Parathyroid adenoma (tissue), 2 donors: Measurements from ENCODE around the gene ZCCHC14.
"Not testable (repeated sequence)": the region's sequence is repeated elsewhere in the genome, so short reads cannot be mapped to it uniquely, and the experiment has no call there.

Experiments
- H2AFZ ChIP-seq: fragments of 300-600 bp; sonication (generic); one replicate; pipeline ENCODE4 v1.7.0; 2017; ENCODE audit warnings: antibody characterized with exemption, mild to moderate bottlenecking
- H3K27ac ChIP-seq: fragments of 300-600 bp; sonication (generic); one replicate; pipeline ENCODE4 v1.7.0; 2017
- H3K27me3 ChIP-seq: fragments of 300-600 bp; sonication (generic); one replicate; pipeline ENCODE4 v1.7.0; 2017; ENCODE audit warnings: low read length; ENCODE audit not compliant: control insufficient read depth, insufficient read depth
- H3K36me3 ChIP-seq: fragments of 300-600 bp; sonication (generic); one replicate; pipeline ENCODE4 v1.7.0; 2017; ENCODE audit warnings: low read length; ENCODE audit not compliant: control insufficient read depth, insufficient read depth
- H3K4me1 ChIP-seq: fragments of 300-600 bp; sonication (generic); one replicate; pipeline ENCODE4 v1.7.0; 2017; ENCODE audit warnings: control low read depth
- H3K4me2 ChIP-seq: fragments of 300-600 bp; sonication (generic); one replicate; pipeline ENCODE4 v1.7.0; 2017; ENCODE audit warnings: low read length
- H3K4me3 ChIP-seq: fragments of 300-600 bp; sonication (generic); one replicate; pipeline ENCODE4 v1.7.0; 2017; ENCODE audit warnings: low read depth, low read length
- H3K79me2 ChIP-seq: fragments of 300-600 bp; sonication (generic); one replicate; pipeline ENCODE4 v1.7.0; 2017; ENCODE audit warnings: control low read depth
- H3K9ac ChIP-seq: fragments of 300-600 bp; sonication (generic); one replicate; pipeline ENCODE4 v1.7.0; 2017; ENCODE audit warnings: mild to moderate bottlenecking
- H3K9me3 ChIP-seq: fragments of 300-600 bp; sonication (generic); one replicate; pipeline ENCODE4 v1.7.0; 2017; ENCODE audit warnings: low read length; ENCODE audit not compliant: control insufficient read depth
- TF ChIP-seq, protein P1 (sequence below): fragments of 300-600 bp; sonication (generic); IDR thresholded peaks from one replicate; pipeline ENCODE4 v1.7.0; 2017; ENCODE audit warnings: antibody characterized with exemption, mild to moderate bottlenecking
- donor health status: primary hyperparathyroidism.

Gene ZCCHC14

DNA sequence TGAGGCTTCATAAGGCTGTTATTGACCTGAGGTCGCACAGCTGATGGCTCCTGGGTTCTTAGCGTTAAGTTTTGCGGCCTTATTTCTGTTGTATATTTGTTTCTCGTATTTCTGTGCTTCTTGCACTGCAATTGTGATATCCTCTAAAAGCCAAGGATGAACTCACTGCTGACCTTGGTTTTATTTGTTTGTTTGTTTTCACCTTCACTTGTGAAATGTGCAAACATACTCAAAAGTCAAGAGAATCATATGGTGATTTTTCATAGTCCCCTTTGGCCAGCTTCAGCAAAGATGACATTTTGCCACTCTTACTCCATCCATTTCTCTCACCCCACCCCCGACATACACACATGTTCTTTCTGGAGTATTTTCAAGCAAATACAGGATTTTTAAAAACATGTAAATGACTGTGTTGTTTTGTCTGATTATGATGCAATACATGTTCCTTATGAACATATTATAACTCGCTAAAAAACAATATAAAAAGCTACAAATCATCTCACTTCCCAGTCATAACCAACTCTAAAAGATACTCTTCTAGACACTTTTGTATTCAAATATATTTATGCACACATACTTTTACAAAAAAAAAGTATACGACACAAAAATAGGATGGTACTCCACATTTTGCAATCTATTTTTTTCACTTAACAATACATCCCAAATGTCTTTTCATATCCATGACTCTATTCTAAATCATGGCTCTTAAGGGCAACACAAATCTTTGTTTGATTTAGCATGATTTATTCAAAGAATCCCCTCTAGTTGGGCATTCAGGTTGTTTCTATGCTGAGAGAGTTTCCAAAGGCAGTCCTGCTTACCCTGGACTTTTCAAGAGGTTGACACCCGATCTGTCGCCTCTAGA is 5.7 kb upstream of the ZCCHC14 start:
- H3K9ac ChIP-seq = no peak overlapping the region
- no peak overlapping the region for H3K27ac ChIP-seq
- H3K4me2 ChIP-seq = no peak overlapping the region
- no peaks in the 10 kb centered on the region for H3K79me2 ChIP-seq
- H3K9me3 ChIP-seq = no peaks in the 10 kb centered on the region
- no peaks in the 10 kb centered on the region for H3K36me3 ChIP-seq
- no peak overlapping the region for H3K4me3 ChIP-seq
- H3K4me1 ChIP-seq = no peaks in the 10 kb centered on the region
- H3K27me3 ChIP-seq = no peaks in the 10 kb centered on the region
- H2AFZ ChIP-seq = no peak overlapping the region
- TF ChIP-seq, protein P1, sequence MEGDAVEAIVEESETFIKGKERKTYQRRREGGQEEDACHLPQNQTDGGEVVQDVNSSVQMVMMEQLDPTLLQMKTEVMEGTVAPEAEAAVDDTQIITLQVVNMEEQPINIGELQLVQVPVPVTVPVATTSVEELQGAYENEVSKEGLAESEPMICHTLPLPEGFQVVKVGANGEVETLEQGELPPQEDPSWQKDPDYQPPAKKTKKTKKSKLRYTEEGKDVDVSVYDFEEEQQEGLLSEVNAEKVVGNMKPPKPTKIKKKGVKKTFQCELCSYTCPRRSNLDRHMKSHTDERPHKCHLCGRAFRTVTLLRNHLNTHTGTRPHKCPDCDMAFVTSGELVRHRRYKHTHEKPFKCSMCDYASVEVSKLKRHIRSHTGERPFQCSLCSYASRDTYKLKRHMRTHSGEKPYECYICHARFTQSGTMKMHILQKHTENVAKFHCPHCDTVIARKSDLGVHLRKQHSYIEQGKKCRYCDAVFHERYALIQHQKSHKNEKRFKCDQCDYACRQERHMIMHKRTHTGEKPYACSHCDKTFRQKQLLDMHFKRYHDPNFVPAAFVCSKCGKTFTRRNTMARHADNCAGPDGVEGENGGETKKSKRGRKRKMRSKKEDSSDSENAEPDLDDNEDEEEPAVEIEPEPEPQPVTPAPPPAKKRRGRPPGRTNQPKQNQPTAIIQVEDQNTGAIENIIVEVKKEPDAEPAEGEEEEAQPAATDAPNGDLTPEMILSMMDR = no peak

DNA sequence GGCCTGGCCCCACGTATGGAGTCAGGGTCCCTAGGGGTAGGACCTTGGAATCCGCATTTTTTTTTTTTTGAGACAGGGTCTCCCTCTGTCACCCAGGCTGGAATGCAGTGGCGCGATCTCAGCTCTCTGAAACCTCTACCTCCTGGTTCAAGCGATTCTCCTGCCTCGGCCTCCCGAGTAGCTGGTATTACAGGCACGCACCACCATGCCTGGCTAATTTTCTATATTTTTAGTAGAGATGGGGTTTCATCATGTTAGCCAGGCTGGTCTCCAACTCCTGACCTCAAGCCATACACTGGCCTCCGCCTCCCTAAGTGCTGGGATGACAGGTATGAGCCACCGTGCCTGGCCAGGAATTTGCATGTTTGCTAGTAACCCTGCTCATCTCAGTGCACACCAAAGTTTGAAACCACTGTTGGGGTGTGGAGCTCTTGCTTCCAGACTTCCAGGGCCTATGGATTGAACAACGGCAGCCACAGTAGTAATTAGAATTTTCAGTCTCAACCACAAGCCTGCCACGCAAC is 5.0 kb upstream of the ZCCHC14 start:
- not testable (repeated sequence) for H3K27ac ChIP-seq, H3K27me3 ChIP-seq, H3K36me3 ChIP-seq, H3K4me2 ChIP-seq, H3K9ac ChIP-seq, H3K79me2 ChIP-seq, H3K4me1 ChIP-seq, H3K9me3 ChIP-seq, H3K4me3 ChIP-seq, H2AFZ ChIP-seq

DNA sequence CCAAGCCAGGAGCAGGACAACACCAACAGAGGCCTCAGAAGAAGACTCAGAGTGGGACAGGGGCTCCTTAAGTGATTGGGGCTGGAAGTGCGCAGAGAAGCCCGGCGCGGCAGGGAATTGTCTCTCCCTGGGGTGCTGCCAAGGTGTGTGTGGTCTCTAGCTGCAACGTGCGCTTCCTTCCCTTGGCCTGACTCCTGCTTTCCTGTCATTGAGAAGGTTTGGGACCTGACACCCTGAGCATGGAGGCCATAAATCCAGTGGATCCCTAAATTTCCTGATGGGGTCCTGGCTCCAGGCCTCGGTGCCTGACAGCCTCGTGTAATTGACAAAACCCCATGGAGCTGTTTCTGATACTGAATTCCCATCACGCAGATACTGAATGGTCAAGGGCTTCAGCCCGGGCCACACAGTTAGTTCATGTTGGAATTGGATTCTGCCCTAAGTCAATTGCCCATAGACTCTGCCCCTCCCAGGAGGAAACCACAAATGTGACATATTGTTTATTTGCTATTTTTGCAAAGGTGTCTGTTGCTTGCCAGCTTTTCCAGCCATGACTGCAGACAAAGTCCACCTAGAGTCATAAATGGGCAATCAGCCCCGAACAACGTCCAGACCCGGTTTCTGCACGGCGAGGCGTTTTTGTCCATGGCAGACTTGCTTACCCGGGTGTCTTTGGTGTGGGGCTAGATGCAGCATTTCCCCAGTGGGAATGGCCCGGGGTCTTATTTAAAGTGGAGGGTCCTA is 4.4 kb upstream of the ZCCHC14 start:
- H3K79me2 ChIP-seq, H3K9ac ChIP-seq, H3K27ac ChIP-seq, H3K4me1 ChIP-seq, H3K36me3 ChIP-seq, H3K4me2 ChIP-seq, H3K27me3 ChIP-seq, H3K4me3 ChIP-seq, H3K9me3 ChIP-seq, H2AFZ ChIP-seq: not testable (repeated sequence)

DNA sequence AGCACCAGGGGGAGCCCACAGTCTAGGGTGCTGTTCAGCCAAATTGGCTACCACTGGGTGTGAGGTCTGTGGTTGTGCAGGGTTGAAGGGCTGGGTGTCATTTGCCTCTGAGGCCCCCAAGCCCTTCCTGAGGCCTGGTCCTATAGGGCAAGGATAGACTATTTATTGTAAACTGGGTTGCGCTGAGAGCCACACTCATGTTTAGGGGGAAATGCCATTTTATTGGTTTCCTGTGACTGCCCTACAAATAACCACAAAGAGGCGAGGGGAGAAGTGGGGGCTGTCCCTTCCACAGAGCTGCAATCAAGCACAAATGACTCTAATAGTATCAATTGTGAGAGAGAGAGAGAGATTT is 3.6 kb upstream of the ZCCHC14 start:
- H2AFZ ChIP-seq = no peak overlapping the region
- H3K9me3 ChIP-seq = no peaks in the 10 kb centered on the region
- H3K79me2 ChIP-seq = peaks cover 3% of the 10 kb centered on the region
- H3K27me3 ChIP-seq = no peaks in the 10 kb centered on the region
- no peak overlapping the region for H3K27ac ChIP-seq
- TF ChIP-seq, protein P1 = no peak
- H3K4me1 ChIP-seq = peaks cover 1% of the 10 kb centered on the region
- H3K4me3 ChIP-seq = no peak overlapping the region
- no peak overlapping the region for H3K9ac ChIP-seq
- no peaks in the 10 kb centered on the region for H3K36me3 ChIP-seq
- H3K4me2 ChIP-seq = no peak overlapping the region

DNA sequence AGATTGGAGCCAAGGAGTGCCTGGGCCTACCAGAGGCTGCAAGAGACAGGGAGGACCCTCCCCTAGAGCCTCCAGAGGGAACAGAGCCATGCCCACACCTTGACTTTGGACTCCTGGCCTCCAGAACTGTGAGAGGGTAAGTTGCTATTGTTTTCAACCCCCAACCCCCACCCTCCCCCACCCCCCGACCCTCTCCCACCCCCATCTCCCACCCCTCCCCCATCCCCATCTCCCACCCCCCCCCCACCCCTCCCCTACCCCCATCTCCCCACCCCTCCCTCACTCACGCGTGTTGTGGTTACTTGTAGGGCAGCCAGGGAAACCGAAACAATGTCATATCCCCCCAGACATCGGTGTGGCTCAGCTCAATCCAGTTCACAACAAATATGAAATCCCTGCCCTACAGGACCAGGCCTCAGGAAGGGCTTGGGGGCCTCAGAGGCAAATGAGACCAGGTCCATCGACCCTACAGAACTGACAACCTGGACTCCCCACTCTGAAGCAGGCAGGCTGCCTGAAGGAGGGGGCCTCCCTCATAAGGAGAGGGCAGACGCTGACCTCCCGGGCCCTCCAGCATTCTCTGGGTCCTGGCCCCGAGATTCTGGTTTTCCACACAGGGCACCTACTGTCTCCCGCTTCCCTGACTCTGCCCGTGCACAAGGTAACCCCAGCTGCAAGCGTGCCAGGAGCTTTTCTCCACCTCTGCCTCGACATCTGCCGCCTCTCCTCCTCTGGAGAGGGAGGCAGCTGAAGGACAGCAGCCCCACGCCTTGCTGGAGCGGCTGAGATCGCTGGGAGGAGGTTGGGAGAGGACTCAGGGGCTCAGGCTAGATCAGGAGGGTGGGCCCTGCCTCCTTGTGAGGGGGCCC is 3.0 kb upstream of the ZCCHC14 start:
- Histone ChIP-seq H3K36me3 (no peaks in the 10 kb centered on the region), H3K27me3 (no peaks in the 10 kb centered on the region), H3K4me3 (no peak overlapping the region), H3K9ac (no peak overlapping the region), H3K4me2 (no peak overlapping the region), H2AFZ (no peak overlapping the region), H3K9me3 (no peaks in the 10 kb centered on the region), H3K27ac (no peak overlapping the region), H3K79me2 (peaks cover 9% of the 10 kb centered on the region), H3K4me1 (peaks cover 7% of the 10 kb centered on the region)
- TF ChIP-seq, protein P1 = no peak
